Fibroblast of skin of scalp (primary cell): ENCODE results near the gene MYL9.
"Not testable (repeated sequence)": the region's sequence is repeated elsewhere in the genome, so short reads cannot be mapped to it uniquely, and the experiment has no call there.

Experiments
- DNase-seq: peaks from one replicate; pipeline ENCODE4 v3.0.0-alpha.2; 2013

Gene MYL9

DNA sequence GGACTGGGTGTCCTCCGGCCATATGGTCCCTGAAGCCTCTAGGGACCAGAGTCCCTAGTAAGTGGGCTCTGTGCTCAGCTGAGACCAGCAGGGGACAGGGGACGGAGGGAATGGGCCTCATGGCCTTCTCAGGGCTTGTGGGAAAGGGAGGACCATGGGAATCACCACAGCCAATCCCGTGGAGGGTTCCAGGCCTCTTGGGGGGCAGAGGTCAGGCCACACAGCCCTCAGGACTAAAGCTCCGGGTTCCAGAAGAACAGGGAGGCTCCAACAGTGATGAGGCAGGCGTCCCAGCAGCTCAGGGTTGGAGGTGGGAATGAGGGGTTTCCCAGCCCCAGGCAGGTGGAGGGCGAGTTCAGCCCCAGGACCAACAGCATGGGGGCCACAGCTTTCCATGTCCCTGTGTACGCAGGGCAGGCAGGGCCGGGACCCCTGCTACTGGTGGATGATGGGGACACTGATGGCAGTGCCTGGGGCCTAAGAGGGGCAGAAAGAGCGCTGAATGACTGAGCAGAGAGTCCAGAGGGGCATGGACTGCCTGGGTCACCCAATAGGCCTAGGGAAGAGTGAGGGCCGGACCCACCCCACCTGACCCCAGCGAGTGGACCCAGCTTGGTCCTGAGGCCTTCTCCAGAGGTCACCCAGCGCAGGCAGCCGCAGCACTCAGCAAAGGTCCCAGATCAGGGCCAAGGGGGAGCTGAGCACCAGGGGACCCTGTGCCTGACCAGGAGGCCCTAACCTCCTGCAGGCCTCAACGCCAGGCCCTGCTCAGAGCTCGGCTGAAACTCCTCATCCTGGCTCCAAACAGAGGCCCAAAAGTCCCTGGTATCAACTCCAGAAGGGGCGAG, 8.8 kb downstream of the MYL9 start:
- peak; percentile 54 for DNase-seq

DNA sequence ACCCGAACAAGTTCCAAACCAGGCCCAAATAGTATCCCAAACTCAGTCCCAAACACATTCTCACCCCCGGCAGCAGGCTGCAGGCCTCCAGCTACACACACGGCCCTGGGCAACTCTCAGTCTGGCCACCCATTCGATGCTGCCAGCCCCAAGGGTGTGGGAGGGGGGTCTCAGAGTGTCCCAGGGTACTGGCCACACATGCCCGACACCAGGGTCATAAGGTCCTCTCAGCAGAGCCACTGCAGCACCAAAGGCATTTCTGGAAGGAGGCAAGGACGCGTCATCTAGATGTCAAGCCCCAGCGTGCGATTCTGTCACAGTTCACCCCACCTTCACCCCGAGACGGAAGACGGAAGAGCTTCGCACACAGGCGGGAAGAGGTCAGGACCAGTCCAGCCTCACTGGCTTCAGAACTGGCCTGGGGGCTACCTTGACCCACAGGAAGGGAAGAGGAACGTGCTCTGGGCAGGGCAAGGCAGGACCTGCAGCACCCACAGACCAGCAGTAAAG, 9.5 kb downstream of the MYL9 start:
- peak; percentile 60 for DNase-seq

DNA sequence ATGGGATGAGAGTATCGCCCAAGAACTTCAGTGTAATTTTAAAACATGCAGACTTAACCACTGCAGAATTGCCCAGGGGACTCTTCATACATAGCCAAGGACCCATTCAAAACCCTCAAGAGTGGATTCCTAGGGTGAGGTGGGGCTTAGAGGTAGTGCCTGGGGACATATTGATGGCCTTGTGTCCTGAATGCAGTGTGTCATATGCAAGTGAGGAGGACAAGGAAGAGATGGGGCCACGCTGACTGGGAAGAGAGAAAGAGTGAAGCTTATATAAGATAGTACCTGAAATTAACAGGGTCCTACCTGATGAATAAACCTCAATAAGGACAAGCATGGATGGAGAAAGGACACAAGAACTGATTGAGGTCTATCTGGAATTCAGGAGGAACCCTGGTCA, 13.9 kb downstream of the MYL9 start:
- no peak for DNase-seq

DNA sequence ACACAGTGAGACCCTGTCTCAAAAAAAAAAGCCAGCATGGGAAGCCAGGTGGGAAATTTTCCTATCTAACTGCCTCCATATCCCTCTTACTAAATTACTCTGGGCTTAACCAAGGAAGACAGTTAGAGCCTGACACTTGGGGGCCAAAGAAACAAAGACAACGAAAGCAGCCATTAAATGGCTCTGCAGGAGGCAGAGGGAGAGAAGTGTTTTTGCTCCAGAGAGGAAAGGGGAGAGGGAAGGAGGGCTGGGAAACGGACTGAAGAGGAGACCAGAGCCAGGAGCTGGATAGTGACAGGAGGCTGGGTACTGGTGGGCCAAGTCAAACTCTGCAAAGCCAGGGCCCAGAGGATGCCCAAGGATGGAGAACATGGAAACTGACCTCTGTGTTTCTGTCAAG, 21.4 kb downstream of the MYL9 start:
- no peak for DNase-seq

DNA sequence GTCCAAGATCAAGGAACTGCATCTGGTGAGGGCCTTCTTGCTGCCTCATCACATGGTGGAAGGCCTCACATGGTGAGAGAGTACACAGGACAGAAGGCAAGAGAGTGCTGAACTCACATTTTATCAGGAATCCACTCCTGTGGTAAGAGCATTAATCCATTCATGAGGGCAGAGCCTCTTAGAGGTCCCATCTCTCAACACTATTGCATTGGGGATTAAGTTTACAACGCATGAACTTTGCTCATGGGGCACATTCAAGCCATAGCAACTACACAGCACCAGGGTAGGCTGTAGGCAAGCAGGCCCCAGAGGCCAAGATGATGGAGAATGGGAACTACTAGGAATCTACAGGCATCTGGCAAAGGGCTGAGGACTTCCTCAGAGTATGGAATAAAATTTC, 22.1 kb downstream of the MYL9 start:
- no peak for DNase-seq

DNA sequence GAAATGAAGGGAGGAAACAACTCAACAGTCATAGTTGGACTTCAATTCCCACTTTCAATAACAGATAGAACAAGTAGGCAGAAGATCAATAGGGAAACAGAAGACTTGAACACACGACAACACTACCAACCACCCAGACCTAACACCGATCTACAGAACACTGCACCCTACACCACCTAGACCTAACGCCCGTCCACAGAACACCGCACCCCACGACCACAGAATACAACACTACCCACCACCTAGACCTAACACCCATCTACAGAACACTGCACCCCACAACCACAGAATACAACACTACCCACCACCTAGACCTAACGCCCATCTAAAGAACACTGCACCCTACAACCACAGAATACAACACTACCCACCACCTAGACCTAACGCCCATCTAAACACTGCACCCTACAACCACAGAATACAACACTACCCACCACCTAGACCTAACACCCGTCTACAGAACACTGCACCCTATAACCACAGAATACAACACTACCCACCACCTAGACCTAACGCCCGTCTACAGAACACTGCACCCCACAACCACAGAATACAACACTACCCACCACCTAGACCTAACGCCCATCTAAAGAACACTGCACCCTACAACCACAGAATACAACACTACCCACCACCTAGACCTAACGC, 22.9 kb downstream of the MYL9 start:
- DNase-seq: not testable (repeated sequence)

DNA sequence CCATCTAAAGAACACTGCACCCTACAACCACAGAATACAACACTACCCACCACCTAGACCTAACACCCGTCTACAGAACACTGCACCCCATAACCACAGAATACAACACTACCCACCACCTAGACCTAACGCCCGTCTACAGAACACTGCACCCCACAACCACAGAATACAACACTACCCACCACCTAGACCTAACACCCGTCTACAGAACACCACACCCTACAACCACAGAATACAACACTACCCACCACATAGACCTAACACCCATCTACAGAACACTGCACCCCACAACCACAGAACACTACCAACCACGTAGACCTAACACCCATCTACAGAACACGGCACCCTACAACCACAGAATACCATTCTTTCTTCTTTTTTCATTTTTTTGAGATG, 23.4 kb downstream of the MYL9 start:
- not testable (repeated sequence) for DNase-seq

DNA sequence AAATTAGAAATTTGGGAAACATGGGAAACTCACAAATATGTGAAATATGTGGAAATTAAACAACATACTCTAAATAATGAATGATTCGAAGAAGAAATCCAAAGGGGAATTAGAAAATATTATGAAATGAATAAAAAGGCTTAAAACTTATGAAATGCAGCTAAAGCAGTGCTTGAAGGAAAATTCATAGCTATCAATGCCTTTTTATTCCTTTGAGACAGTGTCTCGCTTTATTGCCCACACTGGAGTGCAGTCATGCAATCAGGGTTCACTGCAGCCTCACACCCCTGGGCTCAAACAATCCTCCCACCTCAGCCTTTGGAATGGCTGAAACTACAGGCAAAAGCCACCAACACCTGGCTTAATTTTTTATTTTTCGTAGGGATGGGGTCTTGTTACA, 24.2 kb downstream of the MYL9 start:
- DNase-seq: no peak

DNA sequence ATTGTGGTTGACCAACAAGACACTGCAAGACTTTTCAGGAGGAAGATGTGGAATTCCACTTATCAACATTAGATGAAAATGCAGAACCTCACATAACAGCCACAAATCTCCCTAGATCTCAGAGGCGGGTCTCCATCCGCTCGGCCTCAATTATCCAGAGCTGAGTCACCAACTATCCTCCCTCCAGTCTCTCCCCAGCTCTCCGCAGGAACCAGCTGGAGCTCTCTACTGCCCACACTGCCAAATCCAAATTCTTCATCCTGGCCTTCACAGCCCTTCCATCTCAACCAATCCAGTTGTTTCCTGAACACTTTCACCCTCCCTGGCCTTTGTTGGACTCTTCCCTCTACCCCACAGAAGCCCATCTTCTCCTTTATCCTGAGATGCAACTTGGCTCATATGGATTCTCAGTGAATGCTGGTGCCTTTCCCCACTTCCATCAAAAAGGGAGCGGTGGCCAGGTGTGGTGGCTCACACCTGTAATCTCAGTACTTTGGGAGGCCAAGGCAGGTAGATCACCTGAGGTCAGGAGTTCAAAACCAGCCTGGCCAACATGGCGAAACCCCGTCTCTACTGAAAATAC, 28.6 kb downstream of the MYL9 start:
- peak; percentile 61 for DNase-seq

DNA sequence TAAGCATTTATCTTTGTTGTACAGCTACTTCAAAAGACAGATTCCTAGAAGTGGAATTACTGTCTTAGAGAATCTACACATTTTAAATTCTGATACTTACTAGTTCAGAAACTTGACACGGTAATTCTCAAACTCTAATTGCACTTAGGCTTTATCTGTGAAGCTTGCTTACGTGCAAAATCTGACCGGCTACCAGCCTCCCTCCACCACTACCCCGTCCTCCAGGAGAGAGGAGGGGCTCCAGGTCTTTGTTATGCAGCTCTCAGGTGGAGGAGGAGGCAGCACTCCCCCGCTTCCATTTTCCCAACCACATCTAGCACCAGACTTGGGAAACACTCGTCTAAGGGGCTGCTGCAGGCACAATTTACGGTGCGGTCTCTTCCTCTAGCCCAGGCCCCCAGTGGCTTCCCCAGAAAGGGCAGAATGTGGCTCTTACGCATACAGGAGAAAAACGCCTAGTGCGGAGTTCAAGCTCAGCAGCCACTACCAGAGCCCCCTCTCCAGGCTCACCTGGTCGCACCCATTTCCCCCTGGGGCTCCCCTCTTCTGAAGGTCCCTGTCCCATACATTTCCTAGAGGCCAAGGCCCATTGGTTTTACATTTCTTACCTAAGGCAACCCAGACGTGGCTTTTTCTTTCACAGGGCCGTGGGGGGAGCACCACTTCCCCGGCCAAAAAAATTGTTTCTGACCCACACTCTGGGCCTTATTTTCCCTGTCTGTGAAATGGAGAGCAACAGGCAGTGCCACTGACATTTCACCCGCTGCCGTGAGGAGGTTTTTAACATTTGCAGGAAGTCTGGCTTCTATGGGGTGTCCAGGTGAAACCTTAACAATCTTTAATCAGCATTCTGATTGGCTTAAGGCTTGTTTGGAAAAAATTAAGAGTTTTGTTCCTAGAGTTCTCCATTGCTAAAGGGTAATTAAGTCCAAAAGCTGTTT, 30.5 kb downstream of the MYL9 start:
- DNase-seq: no peak

DNA sequence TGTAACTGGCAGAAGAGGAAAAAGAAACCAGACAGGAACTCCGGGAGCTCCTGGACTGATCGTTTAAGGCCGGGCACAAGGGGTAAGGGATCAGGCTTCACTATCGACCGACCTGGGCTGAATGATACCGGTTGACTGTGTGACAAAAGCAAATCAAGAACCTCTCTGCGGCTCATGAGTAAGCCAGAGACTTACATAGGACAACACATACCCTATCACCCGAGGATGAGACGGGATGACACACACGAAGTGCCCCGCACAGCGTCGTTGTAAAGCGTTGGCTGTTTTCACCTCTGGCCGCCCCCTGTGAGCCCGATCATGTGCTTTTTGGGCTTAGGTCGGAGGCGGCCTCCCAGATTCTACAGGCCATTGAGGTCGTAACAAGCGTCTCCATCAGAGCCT, 31.4 kb downstream of the MYL9 start:
- peak; percentile 22 for DNase-seq

DNA sequence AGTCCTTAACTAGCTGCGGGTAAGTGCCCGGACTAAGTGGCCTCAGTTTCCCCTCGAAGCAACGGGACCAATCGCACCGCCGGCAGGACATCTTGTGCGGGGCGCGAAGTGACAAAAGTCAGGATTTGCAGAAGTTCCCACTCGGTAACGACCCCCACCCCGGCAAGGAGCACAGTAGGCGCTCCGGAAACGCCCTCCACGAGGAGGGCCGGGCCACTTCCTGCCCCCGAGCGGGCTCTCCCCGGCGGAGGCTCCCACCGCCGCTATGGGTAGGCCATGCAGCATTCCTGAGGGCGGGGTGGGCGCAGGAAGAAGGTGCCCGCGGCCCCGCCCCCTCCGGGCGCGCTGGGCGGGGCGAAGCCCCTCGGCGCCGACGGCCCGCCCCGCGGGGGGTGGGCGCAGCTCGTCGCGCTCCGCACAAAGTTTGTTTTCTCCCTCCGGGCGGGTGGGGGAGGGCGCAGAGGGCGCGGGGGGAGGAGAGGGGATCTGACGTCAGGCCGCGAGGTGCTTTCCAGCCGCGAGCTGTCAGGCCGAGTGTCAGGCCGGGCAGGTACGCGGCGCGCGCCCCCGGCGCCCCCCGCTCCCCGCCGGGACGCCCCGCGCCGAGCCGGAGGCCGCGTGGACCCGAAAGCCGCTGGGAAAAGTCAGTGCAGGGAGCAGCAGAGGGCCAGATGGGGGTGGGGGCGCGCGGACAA, 31.9 kb downstream of the MYL9 start, which contains the start of gene TGIF2:
Gene TGIF2, plus strand, starts transcription at position 495 of the 695 bp plus-strand sequence. CDS start 5,178 bp downstream, outside the sequence.
- peak; percentile 93 for DNase-seq

DNA sequence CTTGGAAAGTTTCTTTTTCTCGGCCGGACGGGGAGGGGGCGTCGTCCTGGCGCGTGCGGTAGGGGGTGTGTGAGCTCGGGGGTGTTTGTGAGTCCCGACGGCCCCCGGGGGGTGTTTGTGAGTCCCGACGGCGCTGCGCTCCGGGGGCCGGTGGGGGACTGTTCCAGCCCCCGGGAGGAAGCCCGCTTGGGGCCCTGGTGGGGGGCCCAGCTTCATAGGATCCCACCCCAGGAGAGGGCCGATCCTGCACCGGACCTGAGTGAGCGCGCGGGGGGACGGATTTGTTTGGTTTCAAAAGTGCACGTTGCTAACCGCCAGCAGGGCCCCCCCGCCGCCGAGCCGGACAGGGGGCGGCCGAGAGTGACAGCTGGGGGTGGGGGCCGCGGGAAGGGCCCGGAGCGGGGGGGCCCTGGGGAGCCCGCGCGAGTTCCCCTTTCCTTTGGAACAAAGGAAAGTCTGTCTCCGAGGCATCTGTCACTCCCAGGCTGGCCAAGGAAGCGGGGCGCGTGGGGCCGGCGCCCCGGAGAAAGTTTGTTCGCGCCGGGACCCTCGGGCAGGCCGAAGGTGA, 32.6 kb downstream of the MYL9 start:
- DNase-seq: no peak

DNA sequence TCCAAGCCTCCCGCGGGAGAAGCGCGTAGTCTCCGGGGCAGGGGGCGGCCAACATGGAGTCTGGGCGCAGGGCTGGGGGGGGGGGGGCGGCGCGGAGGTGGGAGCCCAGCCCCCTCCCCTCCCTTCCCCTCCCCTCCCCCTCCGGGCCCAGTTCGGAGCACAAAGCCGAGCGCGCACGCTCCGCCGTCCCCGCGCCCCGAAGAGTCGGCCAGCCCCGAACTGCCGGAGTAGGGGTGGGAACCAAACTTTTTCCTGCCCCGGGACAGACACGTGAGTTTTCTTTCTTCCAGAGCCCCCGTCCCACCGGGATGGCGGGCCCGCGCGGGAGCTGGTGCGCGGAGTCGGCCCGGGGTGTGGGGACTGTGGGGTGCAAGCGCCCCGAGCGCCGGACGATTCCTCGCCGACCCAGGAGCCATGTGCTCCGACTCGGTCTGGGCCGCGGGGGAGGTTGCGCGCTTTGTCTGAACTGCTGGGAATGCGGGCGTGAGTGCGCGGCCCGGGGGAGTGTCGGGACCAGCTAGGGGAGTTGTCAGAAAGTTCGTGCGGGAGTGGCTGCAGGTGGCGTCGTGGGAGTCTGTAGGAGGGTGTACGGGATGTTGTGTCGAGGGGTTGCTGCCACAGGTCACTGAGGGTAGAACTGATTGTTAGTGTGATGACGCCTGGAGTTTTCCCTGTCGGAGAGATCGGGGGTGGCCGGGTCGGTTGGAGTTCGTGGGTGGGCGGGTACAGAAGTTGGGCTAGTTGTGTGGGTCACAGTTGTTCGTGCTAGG, 33.2 kb downstream of the MYL9 start:
- peak; percentile 26 for DNase-seq

DNA sequence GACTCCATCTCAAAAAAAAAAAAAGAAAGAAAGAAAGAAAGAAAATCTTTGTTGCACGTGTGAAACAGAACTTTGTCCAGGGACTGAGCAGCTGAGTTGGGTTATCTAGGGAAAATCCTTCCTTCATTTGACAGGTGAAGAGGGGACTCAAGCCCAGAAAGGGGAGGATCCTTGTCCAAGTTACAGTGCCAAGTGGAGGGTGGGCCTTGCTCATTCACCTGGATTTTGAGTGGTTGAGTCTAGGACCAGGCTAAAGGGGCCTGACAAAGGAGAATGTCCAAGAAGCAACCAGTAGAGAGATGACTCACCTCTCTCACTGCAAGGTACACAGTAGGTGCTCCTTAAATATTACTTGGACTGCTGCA, 34.7 kb downstream of the MYL9 start:
- DNase-seq: no peak

DNA sequence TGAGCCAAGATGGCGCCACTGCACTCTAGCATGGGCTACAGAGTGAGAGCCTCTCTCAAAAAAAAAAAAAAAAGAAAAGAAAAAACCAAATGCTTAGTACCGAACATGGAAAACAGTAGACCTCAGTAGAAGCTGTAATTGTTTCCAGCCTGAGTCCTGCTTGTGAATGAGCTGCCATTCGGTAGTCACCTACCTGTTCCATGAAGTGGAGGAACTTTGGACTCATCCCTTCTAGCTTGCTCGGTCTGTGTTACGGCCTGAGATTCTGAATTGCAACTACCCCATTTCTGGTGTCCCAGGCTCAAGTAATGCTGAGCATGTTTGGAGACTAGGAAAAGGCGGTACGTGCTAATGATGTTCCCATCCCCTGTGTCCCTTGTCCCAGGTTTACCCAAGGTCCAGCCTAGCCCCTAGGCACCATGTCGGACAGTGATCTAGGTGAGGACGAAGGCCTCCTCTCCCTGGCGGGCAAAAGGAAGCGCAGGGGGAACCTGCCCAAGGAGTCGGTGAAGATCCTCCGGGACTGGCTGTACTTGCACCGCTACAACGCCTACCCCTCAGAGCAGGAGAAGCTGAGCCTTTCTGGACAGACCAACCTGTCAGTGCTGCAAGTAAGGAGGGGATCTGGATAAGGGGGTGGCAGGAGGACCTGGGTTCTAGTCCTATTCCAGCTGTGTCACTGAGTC, 37.2 kb downstream of the MYL9 start:
- no peak for DNase-seq

DNA sequence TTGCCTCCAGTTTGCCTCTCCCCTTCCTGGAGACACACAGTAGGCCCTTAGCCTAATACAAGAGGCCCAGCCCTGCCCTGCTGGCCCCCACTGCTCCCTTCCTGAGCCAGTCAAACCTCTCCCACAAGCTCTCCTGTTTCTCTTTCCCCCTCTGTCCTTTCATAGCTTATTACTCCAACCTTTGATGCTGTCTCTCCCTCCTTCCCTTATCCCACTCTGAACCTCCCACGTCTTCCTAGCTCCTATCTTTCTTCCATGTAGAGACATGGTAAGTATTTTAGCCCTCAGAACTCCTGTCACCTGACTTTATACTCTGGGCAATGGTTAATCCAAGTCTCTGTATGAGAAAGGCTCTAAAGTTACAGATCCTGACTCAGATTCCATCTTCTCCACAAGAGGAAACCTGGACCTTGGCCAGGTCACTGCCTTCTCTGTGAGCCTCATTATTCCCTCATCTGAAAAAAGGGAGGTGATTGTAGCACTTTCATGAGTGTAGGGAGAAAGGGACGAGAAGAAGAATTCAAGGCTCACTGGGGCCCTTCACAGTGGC, 38.8 kb downstream of the MYL9 start:
- DNase-seq: peak; percentile 4

DNA sequence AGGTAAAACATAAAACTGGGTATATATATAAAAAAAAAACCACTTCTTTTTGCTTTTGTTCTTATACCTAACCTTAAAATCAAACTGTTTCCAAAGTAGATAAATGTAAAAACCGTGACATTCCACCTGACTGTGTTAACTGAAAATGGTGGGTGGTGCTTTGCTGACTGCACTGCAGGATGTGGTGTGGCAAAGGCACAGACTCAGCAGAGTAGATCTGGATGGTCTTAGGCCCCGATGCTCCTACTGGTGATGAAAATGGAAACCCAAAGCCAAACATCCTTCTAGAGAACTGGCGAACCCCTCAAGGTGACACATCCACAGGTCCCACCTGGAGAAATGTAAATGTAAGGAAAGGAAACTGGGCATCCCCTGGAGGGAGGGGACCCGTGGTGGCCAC, 41.0 kb downstream of the MYL9 start:
- DNase-seq: no peak

DNA sequence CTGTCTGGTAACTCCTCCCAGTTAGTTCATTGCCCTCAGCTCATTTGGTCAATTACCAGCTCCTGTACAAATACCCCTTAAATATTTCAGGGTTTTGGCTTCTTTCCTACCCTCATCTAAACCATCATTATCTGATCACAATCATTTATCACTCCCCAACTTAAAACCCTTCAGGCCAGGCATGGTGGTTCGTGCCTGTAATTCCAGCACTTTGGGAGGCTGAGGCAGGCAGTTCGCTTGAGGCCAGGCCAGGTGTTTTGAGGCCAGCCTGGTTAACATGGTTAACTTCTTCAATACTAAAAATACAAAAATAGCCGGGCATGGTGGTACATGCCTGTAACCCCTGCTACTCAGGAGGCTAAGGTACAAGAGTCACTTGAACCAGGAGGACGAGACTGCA, 41.5 kb downstream of the MYL9 start:
- DNase-seq: no peak

DNA sequence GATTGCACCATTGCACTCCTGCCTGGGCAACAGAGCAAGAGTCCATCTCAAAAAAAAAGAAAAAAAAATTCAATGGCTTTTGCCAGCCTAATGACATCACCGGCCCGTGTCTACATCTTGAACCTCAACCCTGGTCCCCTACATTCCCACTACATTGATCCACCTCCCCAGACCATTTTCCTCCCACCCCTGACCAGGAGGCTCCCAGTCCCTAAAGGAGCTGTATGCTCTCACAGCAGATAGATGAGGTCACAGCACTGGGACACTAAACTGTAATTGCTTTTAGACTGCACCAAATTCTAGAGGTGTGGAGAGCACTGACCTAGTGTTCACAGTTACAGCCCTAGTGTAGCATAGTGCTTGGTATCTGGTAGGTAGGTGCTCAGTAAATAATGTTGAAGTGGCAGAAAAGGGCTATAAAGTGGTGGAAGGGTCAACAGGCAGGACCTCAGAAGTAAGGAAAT, 42.7 kb downstream of the MYL9 start:
- DNase-seq: no peak
